Prostate gland (tissue), 2 donors: ENCODE measurements around the gene IKBKG.

ENCODE experiments used
- CTCF ChIP-seq, 4 experiments: fragments of 200-600 bp in 2 of 4; fragments of 450-650 bp in 2 of 4; sonication (generic) in 2 of 4; IDR thresholded peaks; 1 replicate in 3 of 4; 2 replicates in 1 of 4; pipeline ENCODE4 v1.5.1; 2016 to 2019; ENCODE audit warnings: antibody characterized with exemption in 4 of 4, mild to moderate bottlenecking in 2 of 4, moderate library complexity in 2 of 4
- POLR2AphosphoS5 ChIP-seq: sonication (generic); formaldehyde crosslinking; IDR thresholded peaks from one replicate; pipeline ENCODE4 v1.6.1; 2017; ENCODE audit warnings: antibody characterized with exemption

- TF ChIP-seq CTCF (IDR thresholded peaks at IDR 0.05) (no peak), POLR2AphosphoS5 (peak; percentile 87)
These were observed 31.3 kb upstream of the IKBKG start, which contains the start of gene FAM3A for GRCh38 chrX:154515966-154516655.
